ENCODE results near the gene KCNG2. TPM values are rescaled to one million over a fixed set of nuclear protein-coding genes. Genes with fewer than 3 reads are reported as not detected.

Gene KCNG2, protein sequence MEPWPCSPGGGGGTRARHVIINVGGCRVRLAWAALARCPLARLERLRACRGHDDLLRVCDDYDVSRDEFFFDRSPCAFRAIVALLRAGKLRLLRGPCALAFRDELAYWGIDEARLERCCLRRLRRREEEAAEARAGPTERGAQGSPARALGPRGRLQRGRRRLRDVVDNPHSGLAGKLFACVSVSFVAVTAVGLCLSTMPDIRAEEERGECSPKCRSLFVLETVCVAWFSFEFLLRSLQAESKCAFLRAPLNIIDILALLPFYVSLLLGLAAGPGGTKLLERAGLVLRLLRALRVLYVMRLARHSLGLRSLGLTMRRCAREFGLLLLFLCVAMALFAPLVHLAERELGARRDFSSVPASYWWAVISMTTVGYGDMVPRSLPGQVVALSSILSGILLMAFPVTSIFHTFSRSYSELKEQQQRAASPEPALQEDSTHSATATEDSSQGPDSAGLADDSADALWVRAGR
- total RNA-seq (2022; extraction: Qiagen RNA extraction; ENCODE audit: low read depth): not detected in 5 replicates

DNA sequence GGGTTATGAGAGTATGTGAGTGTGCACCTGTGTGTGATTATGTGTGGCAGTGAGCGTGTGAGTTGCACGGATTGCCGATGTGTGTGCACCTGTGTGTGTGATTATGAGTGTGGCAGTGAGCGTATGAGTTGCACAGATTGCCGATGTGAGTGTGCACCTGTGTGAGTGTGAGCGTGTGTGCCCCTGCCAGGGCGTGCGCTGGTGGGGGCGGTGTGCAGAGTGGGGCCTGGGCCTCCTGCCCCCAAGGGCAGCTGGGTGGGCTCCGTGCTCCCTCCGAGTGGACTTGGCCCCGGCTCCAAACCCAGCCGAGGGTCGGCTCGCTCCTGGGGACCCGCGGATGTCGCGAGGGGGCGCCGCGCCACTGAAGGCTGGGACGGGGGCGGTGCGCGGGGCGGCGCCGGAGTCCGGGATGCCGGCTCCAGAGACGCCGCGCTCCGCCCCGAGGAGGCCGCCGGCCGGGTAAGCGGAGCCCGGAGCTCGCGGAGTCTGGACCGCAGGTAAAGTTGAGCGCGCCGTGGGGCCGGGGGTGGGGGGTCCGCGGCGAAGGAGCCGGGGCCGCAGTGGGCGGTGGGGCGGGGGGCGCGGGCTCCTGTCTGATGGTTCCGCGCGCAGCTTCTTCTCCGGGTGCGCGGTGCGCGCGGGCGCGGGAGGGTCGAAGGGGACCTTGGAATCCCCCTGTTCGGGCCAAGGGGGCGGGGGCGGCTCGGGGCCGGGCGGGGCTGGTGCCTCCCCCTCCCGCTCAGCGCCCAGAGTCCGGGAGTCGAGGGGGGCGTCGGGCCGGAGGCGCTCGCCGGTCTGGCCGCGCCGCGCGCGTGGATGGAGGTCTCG lies at the start of gene KCNG2:
TSS of gene KCNG2 (plus strand) at position 421 of the 828 bp plus-strand sequence. CDS start 65,730 bp downstream, outside the sequence.

Other genes with a start within 250 kb of the KCNG2 start
- 13.3 to 17.6 TPM (median 16.7 TPM) in 5 replicates for gene CTDP1, start 118.1 kb upstream of the KCNG2 start, total RNA-seq (2022; extraction: Qiagen RNA extraction; ENCODE audit: low read depth)
- 10.8 to 19.1 TPM (median 16.9 TPM) in 5 replicates for gene SLC66A2, start 153.7 kb downstream of the KCNG2 start, total RNA-seq (2022; extraction: Qiagen RNA extraction; ENCODE audit: low read depth)
- gene HSBP1L1, start 166.7 kb downstream of the KCNG2 start, total RNA-seq (2022; extraction: Qiagen RNA extraction; ENCODE audit: low read depth): 12.2 to 13.2 TPM (median 12.7 TPM) in 5 replicates
- 84.5 to 157 TPM (median 147 TPM) in 5 replicates for gene TXNL4A, start 190.6 kb downstream of the KCNG2 start, total RNA-seq (2022; extraction: Qiagen RNA extraction; ENCODE audit: low read depth)
- gene RBFA, start 236.5 kb downstream of the KCNG2 start, total RNA-seq (2022; extraction: Qiagen RNA extraction; ENCODE audit: low read depth): 29.6 to 31.1 TPM (median 30.4 TPM) in 5 replicates

Data from A549 treated with RU486 at 1 μM for 4 hours (cell line).